HL-60 (cell line): Measurements from ENCODE around the gene SZRD1.

ENCODE experiments used
- POLR2AphosphoS5 ChIP-seq: IDR thresholded peaks from 2 replicates; pipeline ENCODE4 v1.6.1; 2012; ENCODE audit warnings: low read depth
- TF ChIP-seq, protein P1 (sequence below): IDR thresholded peaks from 2 replicates; pipeline ENCODE4 v1.6.1; 2012; ENCODE audit warnings: low read depth; ENCODE audit not compliant: insufficient replicate concordance
- TF ChIP-seq, protein P2 (sequence below): IDR thresholded peaks from one replicate; pipeline ENCODE4 v1.5.1; 2011; ENCODE audit warnings: low read length, control low read depth, inconsistent platforms; ENCODE audit not compliant: insufficient read depth

DNA sequence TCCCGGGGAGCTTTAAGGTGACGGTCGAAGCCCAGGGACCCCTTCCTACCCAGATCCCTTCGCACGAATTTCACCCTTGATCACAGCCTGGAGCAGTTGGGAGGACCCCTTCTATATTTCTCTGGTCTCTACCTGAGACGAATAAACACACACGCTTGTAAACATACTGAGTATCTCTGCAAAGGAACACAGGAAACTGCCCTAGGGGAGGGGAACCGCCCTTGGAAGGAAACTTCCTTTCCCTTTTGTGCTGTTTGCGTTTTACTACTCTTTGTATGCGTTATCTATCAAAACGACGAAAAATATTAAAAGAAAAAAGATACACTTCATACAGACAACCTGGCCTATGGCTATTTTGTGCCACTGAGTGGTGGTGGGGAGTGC lies 74.2 kb downstream of the SZRD1 start:
- TF ChIP-seq, protein P1, sequence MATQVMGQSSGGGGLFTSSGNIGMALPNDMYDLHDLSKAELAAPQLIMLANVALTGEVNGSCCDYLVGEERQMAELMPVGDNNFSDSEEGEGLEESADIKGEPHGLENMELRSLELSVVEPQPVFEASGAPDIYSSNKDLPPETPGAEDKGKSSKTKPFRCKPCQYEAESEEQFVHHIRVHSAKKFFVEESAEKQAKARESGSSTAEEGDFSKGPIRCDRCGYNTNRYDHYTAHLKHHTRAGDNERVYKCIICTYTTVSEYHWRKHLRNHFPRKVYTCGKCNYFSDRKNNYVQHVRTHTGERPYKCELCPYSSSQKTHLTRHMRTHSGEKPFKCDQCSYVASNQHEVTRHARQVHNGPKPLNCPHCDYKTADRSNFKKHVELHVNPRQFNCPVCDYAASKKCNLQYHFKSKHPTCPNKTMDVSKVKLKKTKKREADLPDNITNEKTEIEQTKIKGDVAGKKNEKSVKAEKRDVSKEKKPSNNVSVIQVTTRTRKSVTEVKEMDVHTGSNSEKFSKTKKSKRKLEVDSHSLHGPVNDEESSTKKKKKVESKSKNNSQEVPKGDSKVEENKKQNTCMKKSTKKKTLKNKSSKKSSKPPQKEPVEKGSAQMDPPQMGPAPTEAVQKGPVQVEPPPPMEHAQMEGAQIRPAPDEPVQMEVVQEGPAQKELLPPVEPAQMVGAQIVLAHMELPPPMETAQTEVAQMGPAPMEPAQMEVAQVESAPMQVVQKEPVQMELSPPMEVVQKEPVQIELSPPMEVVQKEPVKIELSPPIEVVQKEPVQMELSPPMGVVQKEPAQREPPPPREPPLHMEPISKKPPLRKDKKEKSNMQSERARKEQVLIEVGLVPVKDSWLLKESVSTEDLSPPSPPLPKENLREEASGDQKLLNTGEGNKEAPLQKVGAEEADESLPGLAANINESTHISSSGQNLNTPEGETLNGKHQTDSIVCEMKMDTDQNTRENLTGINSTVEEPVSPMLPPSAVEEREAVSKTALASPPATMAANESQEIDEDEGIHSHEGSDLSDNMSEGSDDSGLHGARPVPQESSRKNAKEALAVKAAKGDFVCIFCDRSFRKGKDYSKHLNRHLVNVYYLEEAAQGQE = no peak
- TF ChIP-seq, protein P2, sequence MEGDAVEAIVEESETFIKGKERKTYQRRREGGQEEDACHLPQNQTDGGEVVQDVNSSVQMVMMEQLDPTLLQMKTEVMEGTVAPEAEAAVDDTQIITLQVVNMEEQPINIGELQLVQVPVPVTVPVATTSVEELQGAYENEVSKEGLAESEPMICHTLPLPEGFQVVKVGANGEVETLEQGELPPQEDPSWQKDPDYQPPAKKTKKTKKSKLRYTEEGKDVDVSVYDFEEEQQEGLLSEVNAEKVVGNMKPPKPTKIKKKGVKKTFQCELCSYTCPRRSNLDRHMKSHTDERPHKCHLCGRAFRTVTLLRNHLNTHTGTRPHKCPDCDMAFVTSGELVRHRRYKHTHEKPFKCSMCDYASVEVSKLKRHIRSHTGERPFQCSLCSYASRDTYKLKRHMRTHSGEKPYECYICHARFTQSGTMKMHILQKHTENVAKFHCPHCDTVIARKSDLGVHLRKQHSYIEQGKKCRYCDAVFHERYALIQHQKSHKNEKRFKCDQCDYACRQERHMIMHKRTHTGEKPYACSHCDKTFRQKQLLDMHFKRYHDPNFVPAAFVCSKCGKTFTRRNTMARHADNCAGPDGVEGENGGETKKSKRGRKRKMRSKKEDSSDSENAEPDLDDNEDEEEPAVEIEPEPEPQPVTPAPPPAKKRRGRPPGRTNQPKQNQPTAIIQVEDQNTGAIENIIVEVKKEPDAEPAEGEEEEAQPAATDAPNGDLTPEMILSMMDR = no peak
- TF ChIP-seq POLR2AphosphoS5 = no peak
